Mesendoderm (in vitro differentiated cells): Measurements from ENCODE around the gene PLXNB2.

ENCODE experiments used
- DNase-seq: peaks from one replicate; pipeline ENCODE4 v3.0.0; 2013
- H2AK5ac ChIP-seq: 2 replicates; pipeline ENCODE4 v1.6.1; 2013; ENCODE audit warnings: low read length, inconsistent platforms
- H2BK120ac ChIP-seq: 2 replicates; pipeline ENCODE4 v1.6.1; 2013; ENCODE audit warnings: low read depth, mild to moderate bottlenecking, low read length, moderate library complexity, mixed read lengths
- H2BK15ac ChIP-seq: replicated peaks from 2 replicates; pipeline ENCODE4 v1.6.1; 2013; ENCODE audit warnings: low read depth, mild to moderate bottlenecking, moderate library complexity
- H2BK5ac ChIP-seq: 2 replicates; pipeline ENCODE4 v1.6.1; 2013; ENCODE audit warnings: low read length, inconsistent platforms
- H3K18ac ChIP-seq: 2 replicates; pipeline ENCODE4 v1.6.1; 2013; ENCODE audit warnings: mild to moderate bottlenecking, low read length, mixed read lengths
- H3K23ac ChIP-seq: one replicate; pipeline ENCODE4 v1.6.1; 2013; ENCODE audit warnings: low read length
- H3K27ac ChIP-seq: 2 replicates; pipeline ENCODE4 v1.5.1; 2013; ENCODE audit warnings: low read depth, mild to moderate bottlenecking, inconsistent platforms, low read length, moderate library complexity
- H3K27me3 ChIP-seq: 2 replicates; pipeline ENCODE4 v1.6.1; 2013; ENCODE audit warnings: low read length, control low read depth, mild to moderate bottlenecking, inconsistent platforms; ENCODE audit not compliant: insufficient read depth, poor library complexity
- H3K36me3 ChIP-seq: 2 replicates; pipeline ENCODE4 v1.6.1; 2013; ENCODE audit warnings: low read length, inconsistent platforms; ENCODE audit not compliant: control insufficient read depth, insufficient read depth
- H3K4ac ChIP-seq: one replicate; pipeline ENCODE4 v1.6.1; 2013; ENCODE audit warnings: low read depth, mild to moderate bottlenecking, low read length, moderate library complexity
- H3K4me1 ChIP-seq: 2 replicates; pipeline ENCODE4 v1.6.1; 2013; ENCODE audit warnings: low read depth, low read length, inconsistent platforms; ENCODE audit not compliant: control insufficient read depth
- H3K4me2 ChIP-seq: 2 replicates; pipeline ENCODE4 v1.6.1; 2013; ENCODE audit warnings: low read length
- H3K4me3 ChIP-seq: 2 replicates; pipeline ENCODE4 v1.5.1; 2013; ENCODE audit warnings: mild to moderate bottlenecking, low read length
- H3K56ac ChIP-seq: one replicate; pipeline ENCODE4 v1.6.1; 2013; ENCODE audit warnings: low read length
- H3K79me1 ChIP-seq: 2 replicates; pipeline ENCODE4 v1.6.1; 2013; ENCODE audit warnings: low read length, inconsistent platforms
- H3K79me2 ChIP-seq: 2 replicates; pipeline ENCODE4 v1.6.1; 2013; ENCODE audit warnings: mild to moderate bottlenecking, low read length; ENCODE audit not compliant: control insufficient read depth, insufficient read depth
- H3K9ac ChIP-seq: 2 replicates; pipeline ENCODE4 v1.6.1; 2013; ENCODE audit warnings: low read length, inconsistent platforms
- H4K5ac ChIP-seq: one replicate; pipeline ENCODE4 v1.6.1; 2013; ENCODE audit warnings: low read length
- H4K8ac ChIP-seq: one replicate; pipeline ENCODE4 v1.6.1; 2013; ENCODE audit warnings: low read depth, mild to moderate bottlenecking, control low read depth, low read length, moderate library complexity
- WGBS: extraction: QIAGEN DNeasy Blood & Tissue Kit; methylation state at CpG from one replicate; pipeline ENCODE4 v1.1.7; 2013; ENCODE audit warnings: low lambda C conversion rate, missing lambda C conversion rate; ENCODE audit not compliant: insufficient coverage; ENCODE audit errors: extremely low coverage; 5-methylcytosine and 5-hydroxymethylcytosine counted together

Gene PLXNB2

DNA sequence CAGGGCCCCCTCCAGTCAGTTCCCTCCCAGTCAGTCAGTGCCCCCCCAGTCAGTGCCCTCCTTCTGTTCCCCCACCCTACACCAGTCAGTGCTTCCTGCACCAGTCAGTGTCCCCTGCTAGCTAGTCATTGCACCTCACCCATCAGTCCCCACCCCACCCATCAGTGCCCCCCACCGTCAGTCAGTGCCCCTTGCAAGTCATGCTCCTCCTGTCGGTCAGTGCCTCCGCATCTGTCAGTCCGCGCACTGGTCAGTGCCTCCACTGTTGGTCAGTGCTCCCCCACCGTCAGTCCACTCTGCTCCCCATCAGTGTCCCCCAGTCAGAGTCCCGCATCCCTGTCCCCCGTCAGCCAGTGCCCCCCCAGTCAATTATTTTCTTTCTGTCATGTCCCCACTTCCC, 39.0 kb upstream of the PLXNB2 start:
- DNase-seq = no peak
- Histone ChIP-seq H3K18ac (no peak overlapping the region), H3K4ac (no peak overlapping the region), H3K27me3 (no peaks in the 10 kb centered on the region), H4K8ac (no peak overlapping the region), H2BK120ac (no peak overlapping the region), H3K79me2 (peaks cover 18% of the 10 kb centered on the region), H3K4me1 (no peaks in the 10 kb centered on the region), H2BK5ac (no peak overlapping the region), H3K27ac (no peak overlapping the region), H2BK15ac (no peak overlapping the region), H3K56ac (no peak overlapping the region), H3K36me3 (no peaks in the 10 kb centered on the region), H3K23ac (no peak overlapping the region), H3K9ac (no peak overlapping the region), H3K79me1 (peaks cover 17% of the 10 kb centered on the region), H4K5ac (no peak overlapping the region), H3K4me3 (no peak overlapping the region), H3K4me2 (no peak overlapping the region), H2AK5ac (no peak overlapping the region)
- WGBS = no CpG with 5 or more reads among the region's 8 CpGs

GRCh38 chr22:50343541-50343935, 36.1 kb upstream of the PLXNB2 start:
- Histone ChIP-seq H4K5ac (no peak overlapping the region), H3K4me1 (no peaks in the 10 kb centered on the region), H3K18ac (peak overlapping the region; percentile 44), H3K4me2 (no peak overlapping the region), H2BK5ac (no peak overlapping the region), H3K27ac (no peak overlapping the region), H4K8ac (no peak overlapping the region), H3K27me3 (no peaks in the 10 kb centered on the region), H3K36me3 (no peaks in the 10 kb centered on the region), H3K9ac (peak overlapping the region; percentile 64), H2BK15ac (no peak overlapping the region), H3K4me3 (peak overlapping the region; percentile 39), H3K56ac (peak overlapping the region; percentile 77), H3K4ac (peak overlapping the region; percentile 65), H3K23ac (no peak overlapping the region), H3K79me1 (peaks cover 17% of the 10 kb centered on the region), H3K79me2 (peaks cover 18% of the 10 kb centered on the region), H2BK120ac (no peak overlapping the region), H2AK5ac (no peak overlapping the region)
- no CpG with 5 or more reads among the region's 9 CpGs for WGBS
- DNase-seq = no peak

- no peaks in the 10 kb centered on the region for H3K4me1 ChIP-seq
- H3K18ac ChIP-seq = peak within 1 kb of the TSS; percentile 44
- peak; percentile 79 for DNase-seq
- H3K36me3 ChIP-seq = no peaks in the 10 kb centered on the region
- H4K8ac ChIP-seq = no peak within 1 kb of the TSS
- H3K79me2 ChIP-seq = peaks cover 11% of the 10 kb centered on the region
- no peak within 1 kb of the TSS for H2AK5ac ChIP-seq
- H3K23ac ChIP-seq = no peak within 1 kb of the TSS
- peak within 1 kb of the TSS; percentile 17 for H3K27ac ChIP-seq
- H3K79me1 ChIP-seq = peaks cover 11% of the 10 kb centered on the region
- H3K9ac ChIP-seq = peak within 1 kb of the TSS; percentile 84
- no peak within 1 kb of the TSS for H2BK120ac ChIP-seq
- no peak within 1 kb of the TSS for H4K5ac ChIP-seq
- H3K56ac ChIP-seq = peak within 1 kb of the TSS; percentile 93
- H2BK15ac ChIP-seq = no peak within 1 kb of the TSS
- peak within 1 kb of the TSS; percentile 65 for H3K4ac ChIP-seq
- H3K4me2 ChIP-seq = peak within 1 kb of the TSS; percentile 98
- no CpG with 5 or more reads among the region's 87 CpGs for WGBS
- peak within 1 kb of the TSS; percentile 71 for H3K4me3 ChIP-seq
- H2BK5ac ChIP-seq = peak within 1 kb of the TSS; percentile 41
- H3K27me3 ChIP-seq = no peaks in the 10 kb centered on the region
Observed at GRCh38 chr22:50342651-50343540, 35.5 kb upstream of the PLXNB2 start, which contains the start of gene PPP6R2. Gene PPP6R2 (plus strand): TSS chr22:50343327. CDS start chr22:50393909, 50,582 bp downstream.

DNA sequence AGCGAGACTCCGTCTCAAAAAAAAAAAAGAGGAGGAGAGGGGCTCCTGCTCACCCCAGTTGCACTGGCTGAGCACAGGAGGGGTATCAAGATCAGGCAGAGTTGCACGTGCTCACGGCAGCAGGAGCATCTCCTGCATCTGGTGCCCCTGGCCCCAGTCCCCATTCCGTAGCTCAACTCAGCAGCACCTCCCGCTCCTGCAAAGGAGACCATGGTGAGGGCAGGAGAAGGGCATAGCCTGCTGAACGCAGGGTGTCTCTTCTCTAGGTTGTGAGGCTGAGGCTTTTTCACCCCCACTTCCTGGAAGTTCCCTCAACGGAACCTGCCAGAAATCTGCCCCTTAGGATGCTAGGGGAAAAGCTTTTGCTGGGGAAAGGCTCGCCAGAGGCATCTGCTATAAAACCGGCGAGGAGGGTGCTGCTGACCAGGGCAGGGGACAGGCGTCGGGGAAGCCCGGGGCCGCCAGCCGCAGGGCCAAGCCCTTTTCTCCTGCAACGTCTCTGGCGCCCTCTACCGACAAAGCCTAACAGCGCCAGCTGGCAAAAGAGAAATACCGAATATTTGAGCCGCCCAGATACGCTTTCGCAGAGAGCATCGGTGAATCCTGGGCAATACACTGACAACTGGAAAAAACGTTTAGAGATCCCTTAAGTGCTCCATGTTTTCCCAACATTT, 34.7 kb upstream of the PLXNB2 start:
- Histone ChIP-seq H3K36me3 (no peaks in the 10 kb centered on the region), H3K4me1 (no peaks in the 10 kb centered on the region), H3K4me2 (peak overlapping the region; percentile 98), H2AK5ac (no peak overlapping the region), H3K27me3 (no peaks in the 10 kb centered on the region), H3K18ac (no peak overlapping the region), H3K56ac (peak overlapping the region; percentile 93), H3K4ac (no peak overlapping the region), H2BK5ac (no peak overlapping the region), H3K79me1 (peaks cover 6% of the 10 kb centered on the region), H4K5ac (no peak overlapping the region), H3K27ac (no peak overlapping the region), H2BK120ac (no peak overlapping the region), H3K23ac (no peak overlapping the region), H3K4me3 (no peak overlapping the region), H2BK15ac (no peak overlapping the region), H4K8ac (no peak overlapping the region), H3K79me2 (peaks cover 6% of the 10 kb centered on the region), H3K9ac (peak overlapping the region; percentile 84)
- peak; percentile 92 for DNase-seq
- no CpG with 5 or more reads among the region's 26 CpGs for WGBS

DNA sequence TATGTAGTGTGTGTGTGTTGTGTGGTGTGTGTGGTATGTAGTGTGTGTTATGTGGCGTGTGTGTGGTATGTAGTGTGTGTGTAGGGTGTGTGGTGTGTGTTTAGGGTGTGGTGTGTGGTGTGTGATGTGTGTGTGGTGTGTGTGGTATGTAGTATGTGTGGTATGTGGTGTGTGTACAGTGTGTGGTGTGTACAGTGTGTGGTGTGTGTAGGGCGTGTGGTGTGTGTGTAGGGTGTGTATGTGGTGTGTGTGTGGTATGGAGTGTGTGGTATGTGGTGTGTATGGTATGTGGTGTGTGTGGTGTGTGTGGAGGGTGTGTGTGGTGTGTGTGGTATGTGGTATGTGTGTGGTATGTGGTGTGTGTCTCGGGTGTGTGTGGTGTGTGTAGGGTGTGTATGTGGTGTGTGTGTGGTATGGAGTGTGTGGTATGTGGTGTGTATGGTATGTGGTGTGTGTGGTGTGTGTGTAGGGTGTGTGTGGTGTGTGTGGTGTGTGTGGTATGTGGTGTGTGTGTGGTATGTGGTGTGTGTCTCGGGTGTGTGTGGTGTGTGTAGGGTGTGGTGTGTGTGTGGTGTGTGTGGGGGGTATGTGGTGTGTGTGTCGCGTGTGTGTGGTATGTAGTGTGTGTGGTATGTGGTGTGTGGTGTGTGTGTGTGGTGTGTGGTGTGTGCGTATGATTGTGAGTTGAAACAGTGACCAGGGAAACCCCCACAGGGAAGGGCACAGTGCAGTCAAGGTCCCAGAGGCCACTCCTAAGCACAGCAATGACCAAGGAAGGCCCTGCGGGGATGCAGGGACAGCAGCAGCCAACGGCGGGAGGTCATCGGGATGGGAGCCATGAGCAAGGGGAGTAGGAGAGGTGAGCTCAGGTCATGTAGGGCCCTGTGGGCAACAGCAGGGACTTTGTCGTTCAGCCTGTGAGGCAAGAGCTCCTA, 32.8 kb upstream of the PLXNB2 start:
- H3K4me2 ChIP-seq = no peak overlapping the region
- no peak overlapping the region for H4K8ac ChIP-seq
- H2BK5ac ChIP-seq = no peak overlapping the region
- no peaks in the 10 kb centered on the region for H3K4me1 ChIP-seq
- H3K18ac ChIP-seq = no peak overlapping the region
- H3K27me3 ChIP-seq = no peaks in the 10 kb centered on the region
- H3K79me1 ChIP-seq = no peaks in the 10 kb centered on the region
- no peak overlapping the region for H3K23ac ChIP-seq
- DNase-seq = peak; percentile 73
- H2BK15ac ChIP-seq = no peak overlapping the region
- H2BK120ac ChIP-seq = no peak overlapping the region
- no peak overlapping the region for H3K56ac ChIP-seq
- 98% methylated on average over 7 of the region's 12 CpGs for WGBS
- H3K9ac ChIP-seq = no peak overlapping the region
- H4K5ac ChIP-seq = no peak overlapping the region
- H3K27ac ChIP-seq = no peak overlapping the region
- H2AK5ac ChIP-seq = no peak overlapping the region
- H3K4ac ChIP-seq = no peak overlapping the region
- H3K4me3 ChIP-seq = no peak overlapping the region
- H3K79me2 ChIP-seq = no peaks in the 10 kb centered on the region
- H3K36me3 ChIP-seq = no peaks in the 10 kb centered on the region
